Measurements from ENCODE around the gene CCDC82.

CCDC82 gene

DNA sequence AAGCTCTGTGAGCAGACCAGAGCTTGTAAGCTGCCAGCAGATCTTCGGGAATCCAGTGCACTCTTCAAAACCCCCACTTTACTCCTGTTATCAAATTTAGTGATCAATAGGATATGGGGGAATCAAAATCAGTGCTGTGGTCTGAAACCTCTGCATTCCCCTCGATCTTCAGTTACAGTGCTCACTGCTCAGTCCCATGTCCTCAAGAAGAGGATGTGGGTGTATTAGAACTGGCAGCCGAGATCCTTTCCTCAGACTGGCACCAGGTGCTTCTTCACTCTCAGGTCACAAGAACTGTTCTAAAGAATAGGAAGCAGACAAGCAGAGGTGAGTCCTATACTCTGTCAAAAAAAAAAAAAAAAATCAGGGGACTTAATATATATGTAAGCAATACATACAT, 31.4 kb downstream of the CCDC82 start:
- no peak for DNase-seq

DNA sequence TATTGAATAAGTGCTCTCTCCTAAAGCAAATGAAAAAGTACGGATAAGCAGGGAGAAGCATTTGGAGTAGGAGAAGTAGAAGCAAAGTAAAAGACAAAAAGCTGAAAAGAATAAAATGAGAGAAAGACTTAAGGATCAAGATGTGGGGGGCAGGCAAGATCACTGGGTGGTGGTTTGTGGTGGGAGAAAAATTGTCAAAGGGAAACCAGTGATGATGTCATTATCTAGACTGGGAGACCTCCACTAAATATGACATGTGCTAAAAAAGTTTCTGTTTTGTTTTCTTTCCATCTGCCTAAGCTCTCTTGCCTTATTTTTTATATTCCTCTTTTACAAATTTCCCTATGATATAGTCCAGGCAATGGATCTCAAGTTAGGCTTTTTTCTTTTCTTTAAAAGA, 31.9 kb downstream of the CCDC82 start:
- no peak for DNase-seq

DNA sequence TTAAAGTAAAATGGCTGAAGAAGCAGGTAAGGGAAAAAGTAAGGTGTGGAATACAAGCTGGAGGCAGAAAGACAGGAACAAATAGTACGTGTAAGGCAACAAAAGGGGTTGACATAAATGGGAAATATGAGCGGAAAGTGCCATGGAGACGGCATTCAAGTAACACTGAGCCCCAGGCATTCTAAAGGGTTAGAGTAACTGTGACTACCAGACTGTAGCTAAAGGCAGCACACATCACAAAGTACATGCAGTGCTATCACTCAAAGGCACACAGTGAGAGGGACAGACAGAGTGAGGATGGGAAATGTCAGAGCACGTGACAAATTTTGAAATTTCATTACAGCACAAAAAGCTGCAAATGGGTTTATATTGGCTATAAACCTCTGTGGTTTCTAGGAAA, 32.9 kb downstream of the CCDC82 start:
- no peak for DNase-seq

DNA sequence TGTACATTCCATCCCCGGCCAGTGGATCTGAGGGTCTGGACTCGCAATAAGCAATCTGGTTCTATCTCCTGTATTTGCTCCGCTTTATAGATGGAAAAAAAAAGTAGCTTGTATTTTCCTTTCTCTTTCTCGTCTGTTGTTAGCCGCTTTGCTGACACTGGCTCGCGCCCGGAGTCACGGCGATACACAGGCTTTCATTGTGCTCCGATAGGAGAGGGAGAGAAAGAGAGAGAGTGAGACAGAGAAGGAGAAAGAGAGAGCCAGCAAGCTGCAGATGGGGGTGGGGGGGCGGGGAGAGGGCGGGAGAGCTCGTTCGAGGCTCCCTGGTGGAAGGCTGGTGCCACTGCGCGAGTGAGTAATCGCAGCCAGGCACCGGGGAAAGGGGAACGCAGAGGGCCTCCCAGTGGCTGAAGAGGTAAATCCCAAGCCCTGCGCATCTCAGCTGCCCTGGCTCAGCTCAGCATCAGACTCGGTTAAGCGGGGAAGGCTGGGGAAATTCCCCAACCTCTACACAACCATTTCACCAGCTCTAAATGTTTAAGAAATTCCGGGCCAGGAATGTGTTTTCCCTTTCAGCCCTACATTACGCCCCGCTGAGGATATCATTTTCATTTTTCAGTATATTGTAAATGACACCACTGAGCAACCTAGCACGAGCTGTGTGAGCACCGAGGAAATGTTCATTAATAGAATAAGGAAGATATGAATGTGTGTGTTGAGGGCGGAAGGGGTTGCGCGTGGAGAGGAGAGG, 46.6 kb downstream of the CCDC82 start, which contains the start of gene MAML2:
TSS of gene MAML2 (minus strand) at position 235 of the 751 bp plus-strand sequence. CDS start 1,300 bp downstream, outside the sequence.
- peak; percentile 92 for DNase-seq

DNA sequence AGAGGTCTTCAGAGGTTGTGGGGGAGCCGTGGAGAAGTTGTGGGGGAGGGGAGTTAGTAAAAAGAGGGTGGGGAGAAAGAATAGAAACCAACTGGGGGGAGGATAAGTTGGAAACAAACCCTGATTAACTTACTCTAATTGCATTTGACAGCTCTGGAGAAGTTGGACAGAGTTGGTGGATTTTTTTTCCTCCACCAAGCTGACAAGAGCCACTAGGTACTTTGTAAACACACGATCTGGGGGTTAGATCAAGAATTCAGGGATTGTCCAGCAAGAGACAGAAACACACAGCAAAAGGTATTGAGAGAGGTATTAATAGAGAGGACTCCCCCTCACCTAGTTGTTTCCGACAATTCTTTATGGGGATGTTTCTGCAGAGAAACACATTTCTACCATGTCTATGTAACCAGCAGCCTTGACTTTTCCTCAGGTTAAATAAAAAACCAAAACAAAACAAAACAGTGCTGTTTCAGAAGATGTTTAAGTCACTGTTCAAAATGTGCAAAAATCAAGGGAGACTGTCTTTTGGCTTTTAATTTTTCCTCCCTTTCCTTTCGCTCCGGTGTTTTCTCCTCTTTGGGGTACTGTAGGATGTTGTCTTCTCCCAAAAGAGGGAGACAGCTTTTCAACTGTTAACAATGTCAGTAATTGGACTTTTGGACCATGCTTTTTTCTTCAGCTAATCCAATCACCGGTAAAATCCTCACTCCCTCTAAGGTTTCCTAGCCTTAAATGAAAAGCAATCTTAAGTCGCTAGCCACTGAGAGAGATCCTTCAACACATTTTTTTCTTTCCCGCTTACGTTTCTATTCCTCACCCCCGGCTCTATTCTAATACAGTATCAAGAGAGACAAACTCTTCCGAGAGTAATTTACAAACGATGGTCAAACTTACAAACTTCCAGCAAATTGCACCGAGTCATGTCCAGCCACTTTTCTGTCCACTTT, 47.4 kb downstream of the CCDC82 start:
- DNase-seq, result no peak

DNA sequence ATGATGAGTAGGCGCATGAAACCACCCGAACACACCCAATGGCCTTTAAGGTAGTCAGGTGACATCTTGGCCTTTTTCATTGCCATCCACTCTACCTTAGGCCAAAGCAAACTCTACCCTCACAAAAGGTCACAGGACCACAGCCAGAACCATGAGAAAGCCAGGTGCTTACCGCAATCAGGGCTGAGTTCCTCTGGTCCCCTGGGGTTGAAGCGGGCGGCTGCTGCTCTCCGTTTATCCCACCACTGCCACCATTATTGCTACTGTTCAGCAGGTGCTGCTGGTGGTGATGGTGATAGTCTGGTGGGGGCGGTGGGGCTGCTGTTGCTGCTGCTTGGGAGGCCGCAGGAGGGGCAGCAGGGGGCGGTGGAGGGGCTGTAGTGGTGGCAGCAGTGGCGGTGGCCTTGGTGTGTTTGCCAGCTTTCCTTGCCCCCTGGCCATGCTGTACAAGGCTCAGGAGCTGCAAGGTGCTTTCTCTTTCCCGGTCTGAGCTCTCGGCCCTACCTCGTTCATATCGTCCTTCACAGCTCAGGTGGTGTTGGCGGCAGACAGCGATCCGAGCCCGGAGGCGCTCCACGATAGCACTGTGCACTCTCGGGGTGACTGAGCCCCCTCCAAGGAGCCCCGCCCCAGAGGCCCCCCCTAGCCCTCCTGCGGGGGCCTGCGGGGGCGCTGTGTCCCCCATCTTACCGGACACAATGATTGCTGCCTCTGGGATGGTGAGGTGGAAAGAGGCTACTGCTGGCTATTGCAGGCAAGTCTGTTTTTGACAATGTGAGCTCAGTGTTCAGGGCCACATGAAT, 48.3 kb downstream of the CCDC82 start:
- DNase-seq, result peak; percentile 72 to 75

DNA sequence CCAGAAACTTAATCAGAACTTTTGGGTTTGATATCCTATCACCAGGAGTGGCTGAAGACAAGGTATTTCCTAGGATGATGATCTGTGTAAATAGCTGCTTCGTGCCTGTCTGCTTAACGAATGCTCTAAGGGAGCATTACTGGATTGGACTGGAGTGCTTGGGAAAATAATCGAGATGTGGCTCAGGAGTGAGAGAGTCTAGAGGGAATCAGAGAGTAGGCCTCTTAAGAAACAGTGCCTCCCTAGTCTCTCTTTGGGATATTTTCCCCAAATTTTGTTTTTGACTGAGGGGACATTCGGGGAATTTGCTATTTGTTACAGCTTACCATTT, 49.2 kb downstream of the CCDC82 start:
- DNase-seq, result no peak

DNA sequence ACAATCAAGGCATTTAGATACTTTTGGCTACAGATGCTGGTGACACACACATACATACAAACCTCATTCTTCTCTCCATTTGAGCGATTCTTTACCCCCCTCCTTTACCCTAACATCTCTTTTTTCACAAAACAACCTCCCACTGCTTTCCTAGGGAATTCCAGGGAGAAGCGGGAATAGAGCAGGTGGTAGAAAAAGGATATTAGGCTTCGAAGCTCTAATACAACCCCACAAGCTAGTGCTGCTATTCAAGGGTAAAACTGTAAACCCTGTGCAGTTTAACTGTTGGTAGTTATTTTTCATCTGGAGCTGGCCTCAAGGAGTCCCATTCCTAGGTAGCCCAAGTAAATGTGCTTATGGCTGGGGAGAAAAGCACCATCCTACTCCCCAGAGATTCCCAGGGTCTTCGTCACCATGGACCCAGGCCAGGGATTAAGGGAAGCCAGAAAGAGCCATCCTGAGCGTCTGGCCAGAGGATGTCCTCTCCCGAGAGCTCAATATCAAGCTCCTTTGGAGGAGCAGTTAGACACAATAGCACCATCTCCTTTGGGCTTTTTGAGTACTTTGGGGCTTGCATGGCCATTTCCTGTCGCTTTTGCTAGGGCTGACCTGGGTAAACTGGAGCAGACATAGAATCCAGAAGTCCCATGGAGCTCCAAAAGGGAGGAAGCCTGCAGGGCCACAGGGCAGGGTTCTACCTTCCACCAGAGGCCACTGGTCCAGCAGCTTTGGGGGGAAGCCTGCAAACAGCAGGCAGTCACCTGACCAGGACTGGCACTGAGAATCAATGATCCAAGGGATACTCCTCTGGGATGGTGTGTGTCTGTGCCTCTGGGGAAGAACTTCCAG, 49.8 kb downstream of the CCDC82 start:
- no peak for DNase-seq

DNA sequence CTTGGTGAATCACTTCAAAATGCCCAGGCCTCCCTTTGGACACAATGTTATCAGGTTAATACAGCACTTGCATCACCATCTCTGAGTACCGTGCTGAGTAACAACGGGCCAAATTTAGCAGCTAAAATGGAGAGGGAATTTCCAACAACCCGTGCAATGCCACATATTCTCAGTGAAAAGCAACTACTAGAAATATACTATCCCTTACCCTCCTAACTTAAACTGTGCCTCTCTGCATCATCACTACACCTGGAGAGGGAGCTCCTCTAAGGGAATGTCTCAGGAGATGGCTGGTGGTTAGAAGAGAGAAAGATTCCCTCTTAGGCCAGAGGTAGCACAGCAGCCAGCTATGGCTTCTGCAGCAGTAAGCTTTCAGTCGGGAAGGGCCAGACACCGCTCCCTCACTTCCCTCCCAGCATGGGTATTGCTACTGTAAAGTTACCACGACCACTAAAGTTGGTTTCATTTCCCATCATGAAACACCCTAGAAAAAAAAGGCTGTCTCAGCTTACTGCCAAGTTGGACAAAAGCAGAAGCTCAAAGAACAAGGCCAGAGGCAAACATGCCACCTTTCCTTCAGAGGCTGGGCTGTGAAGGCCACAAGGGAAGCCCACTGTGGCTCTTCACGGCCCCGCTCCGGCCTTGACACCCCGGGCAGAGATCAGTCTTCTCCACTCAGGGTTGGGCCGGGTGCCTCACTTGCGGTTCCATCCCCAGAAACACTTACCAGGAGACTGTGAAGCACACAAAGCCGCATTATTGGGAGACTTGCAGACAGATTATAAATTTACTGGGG, 50.6 kb downstream of the CCDC82 start:
- peak; percentile 50 to 51 for DNase-seq

DNA sequence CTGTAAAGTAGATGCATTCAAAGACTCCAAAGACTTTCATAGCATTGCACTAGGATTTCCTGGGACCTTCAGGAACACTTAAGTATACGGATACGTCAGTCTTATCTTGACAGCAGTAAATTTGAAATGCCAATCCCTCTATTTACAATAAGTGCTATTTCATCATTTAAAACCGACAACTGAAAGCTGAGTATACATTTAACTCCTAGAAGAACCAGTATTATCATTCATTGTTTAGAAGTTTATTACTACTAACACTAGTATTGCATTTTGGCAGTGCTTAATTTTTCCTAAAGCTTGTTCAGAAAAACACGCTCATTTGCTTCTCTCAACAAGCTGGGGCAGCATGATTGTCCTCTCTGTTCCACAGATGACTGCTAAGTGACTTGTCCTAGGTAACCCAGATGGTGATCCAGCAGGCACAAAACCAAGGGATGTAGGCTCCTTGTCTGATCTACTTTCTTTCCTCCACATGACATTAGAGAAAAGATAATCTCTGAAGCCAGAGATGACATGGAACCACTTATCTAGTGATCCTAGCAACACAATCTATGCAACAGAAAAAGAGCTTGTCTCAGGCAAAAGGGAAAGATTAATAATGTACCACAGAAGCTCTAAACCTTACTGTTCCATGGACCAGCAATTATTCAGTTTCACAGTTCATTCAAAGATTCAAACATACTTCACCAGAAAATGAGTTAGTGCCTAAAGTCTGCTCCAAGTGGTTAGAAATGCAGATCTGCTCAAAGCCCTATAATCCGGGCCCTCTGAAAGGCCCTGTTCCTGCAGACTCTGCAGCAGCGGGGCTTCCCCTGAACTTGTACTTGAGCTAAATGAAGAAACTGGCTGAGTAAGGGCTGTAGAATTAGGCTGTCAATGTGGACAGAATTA, 51.9 kb downstream of the CCDC82 start:
- peak; percentile 30 to 32 for DNase-seq

DNA sequence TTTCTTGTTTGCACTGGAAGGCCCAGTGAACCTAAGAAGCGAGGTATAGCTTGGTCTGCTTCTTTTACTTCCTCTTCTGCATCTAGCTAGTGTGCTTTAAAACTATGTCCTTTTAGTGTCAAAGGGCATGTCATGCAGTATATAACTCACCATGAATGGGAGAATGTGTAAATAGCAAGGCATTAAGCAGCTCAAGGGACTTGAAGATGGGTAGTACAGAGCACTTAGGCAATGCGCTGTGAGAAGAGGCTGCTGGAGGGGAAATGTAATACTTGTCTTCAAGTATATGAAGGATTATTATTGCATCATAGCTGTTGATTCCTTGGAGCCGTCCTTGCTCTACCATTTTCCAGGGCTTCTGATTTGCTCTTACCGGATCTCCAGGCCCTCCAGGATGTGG, 54.3 kb downstream of the CCDC82 start:
- no peak for DNase-seq

DNA sequence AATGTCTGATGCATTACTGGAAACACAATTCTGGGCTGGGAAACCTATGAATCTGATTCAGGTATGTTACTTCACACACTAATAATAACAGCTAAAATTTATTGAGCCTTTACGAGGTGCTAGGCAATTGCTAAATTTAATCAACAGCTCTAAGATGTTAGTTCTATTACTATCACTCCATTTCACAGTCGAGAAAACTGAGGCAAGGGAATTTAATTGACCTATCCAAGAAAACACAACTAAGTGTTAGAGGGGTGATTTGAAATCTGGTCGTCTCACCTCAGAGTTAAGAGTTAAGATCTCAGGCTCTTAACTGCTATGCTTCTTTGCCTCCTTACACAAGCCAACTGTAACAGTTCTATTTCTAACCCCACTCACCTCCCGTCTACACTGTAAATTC, 55.5 kb downstream of the CCDC82 start:
- DNase-seq, result no peak

DNA sequence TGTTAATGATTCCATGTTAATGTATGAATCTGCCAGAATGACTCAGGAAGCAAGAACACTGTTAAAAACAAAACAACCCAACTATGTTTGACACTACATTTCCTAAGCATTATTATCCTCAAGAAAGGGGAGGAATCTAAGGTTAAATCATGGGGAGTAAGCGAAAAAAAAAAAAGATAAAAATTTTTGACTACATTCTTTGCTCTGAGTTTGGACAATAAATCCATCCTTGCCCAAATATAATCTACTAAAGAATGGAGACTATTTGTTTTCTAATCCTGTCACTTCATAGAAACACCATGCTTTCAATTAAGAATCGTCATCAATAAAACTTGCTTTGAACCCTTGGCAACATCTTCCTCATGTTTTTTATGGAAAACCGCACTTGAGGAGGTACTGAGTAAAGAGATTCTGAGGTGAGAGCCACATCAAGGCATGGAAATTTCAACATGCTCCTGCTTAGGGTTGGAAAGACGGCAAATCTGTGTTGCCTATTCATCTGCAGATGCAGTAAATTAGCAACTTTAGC, 56.5 kb downstream of the CCDC82 start:
- no peak for DNase-seq

DNA sequence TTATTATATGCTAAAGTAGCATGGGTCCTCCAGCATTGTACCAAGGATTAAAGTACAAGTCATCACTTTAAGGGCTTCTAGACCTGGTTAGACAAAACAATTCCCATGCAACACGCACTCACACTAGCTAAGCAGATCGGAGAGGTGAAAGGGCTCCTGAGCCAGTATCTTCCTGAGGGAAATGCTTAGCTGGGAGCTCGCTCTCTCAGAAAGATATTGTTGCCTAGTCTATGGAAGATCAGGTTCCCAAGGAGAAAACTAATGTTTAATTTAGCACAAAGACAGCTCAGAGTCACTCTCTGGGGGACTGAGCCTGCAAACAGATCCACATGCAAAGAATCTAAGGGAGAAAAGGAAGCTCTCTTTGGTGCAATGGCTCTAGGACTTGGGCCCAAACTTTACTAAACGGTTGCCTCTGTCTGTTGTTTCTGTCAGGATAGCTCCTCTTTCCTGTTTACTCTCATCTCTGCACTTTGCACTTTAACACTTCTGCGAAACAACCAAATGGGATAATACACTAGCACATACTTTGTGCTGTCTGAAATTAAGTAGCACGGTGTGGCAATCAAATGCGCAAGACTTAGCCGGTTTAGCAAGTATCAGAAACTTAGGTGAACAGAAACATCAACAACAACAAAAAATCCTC, 57.5 kb downstream of the CCDC82 start:
- no peak for DNase-seq

DNA sequence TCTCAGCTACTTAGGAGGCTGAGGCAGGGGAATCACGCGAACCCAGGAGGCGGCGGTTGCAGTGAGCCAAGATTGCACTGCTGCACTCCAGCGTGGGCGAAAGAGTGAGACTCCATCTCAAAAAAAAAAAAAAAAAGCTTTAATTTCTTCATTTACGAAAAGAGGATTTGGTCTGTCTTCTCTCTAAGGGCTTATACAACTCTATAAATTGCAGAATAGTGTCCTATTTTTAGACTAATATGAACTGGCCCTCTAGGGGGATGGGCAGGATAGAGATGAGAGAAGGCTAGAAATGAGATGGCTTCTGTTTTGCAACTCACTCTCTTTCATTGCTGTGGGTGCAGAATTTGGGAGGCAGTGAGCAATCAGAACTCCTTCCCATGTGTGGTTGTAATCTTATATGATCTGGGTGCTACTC, 58.0 kb downstream of the CCDC82 start:
- no peak for DNase-seq

DNA sequence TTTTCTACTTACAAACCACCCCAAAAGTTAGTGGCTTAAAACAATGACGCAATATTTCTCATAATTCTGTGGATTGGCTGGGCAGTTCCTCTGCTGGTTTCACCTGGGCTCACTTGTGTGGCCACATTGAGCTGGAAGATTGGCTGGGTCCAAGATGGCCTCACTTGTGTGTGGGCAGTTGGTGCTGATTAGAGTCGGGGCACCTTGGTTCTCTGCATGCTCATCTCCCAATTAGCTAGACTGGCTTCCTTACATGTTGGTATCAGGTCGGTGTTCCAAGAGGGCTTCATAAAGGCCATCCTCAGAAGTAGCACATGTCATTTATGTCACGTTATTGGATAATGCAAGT, 59.2 kb downstream of the CCDC82 start:
- no peak for DNase-seq

DNA sequence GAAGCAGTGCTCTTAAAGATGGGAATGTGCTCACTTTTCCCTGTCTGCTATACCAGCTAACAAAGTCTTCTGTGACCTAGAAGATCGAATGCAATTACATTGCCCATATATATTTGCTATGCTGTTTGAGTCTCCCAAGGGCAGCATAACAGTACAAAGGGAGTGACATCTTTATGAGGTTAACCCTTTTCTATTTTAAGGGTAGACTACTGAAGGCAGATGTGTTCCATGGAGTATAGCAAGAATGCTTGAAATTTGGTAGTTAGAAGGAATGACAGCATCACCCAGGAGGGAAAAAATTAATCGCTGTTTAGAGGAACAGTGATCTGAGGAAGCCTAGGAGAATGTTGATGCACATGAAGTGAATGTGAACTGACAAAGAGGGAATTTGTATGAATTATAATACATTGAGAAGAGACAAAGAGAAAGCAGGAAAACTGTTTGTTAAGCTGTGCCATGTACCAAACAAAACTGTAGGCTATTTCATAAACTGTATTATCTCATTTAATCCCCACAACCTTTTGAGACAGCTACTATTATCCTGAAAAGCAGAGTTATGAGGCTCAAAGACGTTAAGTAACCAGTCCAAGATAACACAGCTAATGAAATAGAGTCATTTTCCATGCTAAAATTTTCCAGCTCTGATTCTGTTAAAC, 59.7 kb downstream of the CCDC82 start:
- DNase-seq, result no peak

DNA sequence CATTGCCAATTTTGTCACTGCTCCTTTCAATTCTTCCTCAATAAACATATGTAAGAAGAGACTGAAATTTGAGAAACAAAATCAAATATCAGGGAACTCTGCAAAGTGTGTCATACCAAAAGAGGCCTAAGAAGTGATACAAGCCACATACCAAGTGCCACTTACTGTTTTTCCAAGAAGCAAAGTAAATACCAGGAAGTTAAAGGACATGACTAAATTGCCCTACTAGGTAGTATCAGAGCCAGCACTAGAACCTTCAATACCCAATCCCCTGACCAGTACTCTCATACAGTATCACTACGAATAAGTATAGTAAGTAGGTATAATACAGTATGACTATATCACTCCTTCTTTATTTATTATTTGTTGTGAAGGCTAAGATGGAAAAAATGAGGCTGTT, 60.3 kb downstream of the CCDC82 start:
- no peak for DNase-seq

DNA sequence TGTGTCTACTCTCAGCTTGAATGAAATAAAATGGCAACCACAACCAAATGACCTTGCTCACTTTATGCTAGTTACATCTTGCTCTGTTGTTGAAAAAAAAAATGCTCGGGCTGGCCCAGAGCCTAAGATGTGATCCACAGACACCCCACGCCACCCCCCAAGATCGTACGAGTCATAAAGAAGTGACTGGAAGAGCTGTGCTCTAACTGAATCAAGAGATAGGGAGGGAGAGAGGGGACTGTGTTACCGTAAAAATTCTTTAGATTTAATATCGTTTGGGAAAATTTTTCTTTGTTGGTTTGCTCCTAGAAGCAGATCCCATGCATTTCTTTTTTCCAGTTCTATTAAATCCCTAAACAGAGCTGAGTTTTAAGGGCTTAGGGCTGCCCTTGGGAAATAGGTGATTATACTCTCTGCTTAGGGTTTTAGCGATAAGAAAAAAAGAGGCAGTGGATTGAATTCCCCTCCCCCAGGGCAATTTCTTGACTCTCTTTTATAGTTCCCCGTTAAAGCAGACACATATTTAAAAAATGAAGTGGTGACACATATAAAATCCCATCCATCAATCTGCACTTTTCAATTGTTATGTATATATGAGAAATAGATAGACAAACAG, 61.2 kb downstream of the CCDC82 start:
- DNase-seq, result no peak
